ENCODE data around the gene ANKS1B.

The ANKS1B gene

GRCh38 chr12:99020871-99021270 lies 963.9 kb downstream of the ANKS1B start:
- TF ChIP-seq CTCF (conservative IDR thresholded peaks at IDR 0.05; ENCODE audit: low read depth, low read length) = no peak
- DNase-seq (ENCODE audit: low read depth) = no peak
- no peak overlapping the region for H3K4me3 ChIP-seq (ENCODE audit: low read depth, low read length)

- no peak for TF ChIP-seq CTCF (conservative IDR thresholded peaks at IDR 0.05; ENCODE audit: low read depth, low read length)
- no peak for DNase-seq (ENCODE audit: low read depth)
- no peak overlapping the region for H3K4me3 ChIP-seq (ENCODE audit: low read depth, low read length)
These were observed 964.9 kb downstream of the ANKS1B start for GRCh38 chr12:99019798-99020197.

GRCh38 chr12:99017971-99018370 lies 966.8 kb downstream of the ANKS1B start:
- TF ChIP-seq CTCF (conservative IDR thresholded peaks at IDR 0.05; ENCODE audit: low read depth, low read length) = no peak
- no peak overlapping the region for H3K4me3 ChIP-seq (ENCODE audit: low read depth, low read length)
- DNase-seq (ENCODE audit: low read depth) = no peak

- DNase-seq (ENCODE audit: low read depth) = no peak
- TF ChIP-seq CTCF (conservative IDR thresholded peaks at IDR 0.05; ENCODE audit: low read depth, low read length) = no peak
These were observed 975.0 kb downstream of the ANKS1B start for GRCh38 chr12:99009654-99010296.

GRCh38 chr12:99005601-99006000 lies 979.1 kb downstream of the ANKS1B start:
- no peak overlapping the region for H3K4me3 ChIP-seq (ENCODE audit: low read depth, low read length)
- no peak for TF ChIP-seq CTCF (conservative IDR thresholded peaks at IDR 0.05; ENCODE audit: low read depth, low read length)
- DNase-seq (ENCODE audit: low read depth) = no peak

More at GRCh38 chr12:99009654-99010296, 975.0 kb downstream of the ANKS1B start:
- H3K4me3 ChIP-seq (ENCODE audit: low read depth, low read length) = no peak overlapping the region

GRCh38 chr12:99004799-99005466 lies 979.8 kb downstream of the ANKS1B start:
- no peak overlapping the region for H3K4me3 ChIP-seq (ENCODE audit: low read depth, low read length)
- no peak for TF ChIP-seq CTCF (conservative IDR thresholded peaks at IDR 0.05; ENCODE audit: low read depth, low read length)
- no peak for DNase-seq (ENCODE audit: low read depth)

- no peak overlapping the region for H3K4me3 ChIP-seq (ENCODE audit: low read depth, low read length)
- no peak for TF ChIP-seq CTCF (conservative IDR thresholded peaks at IDR 0.05; ENCODE audit: low read depth, low read length)
- DNase-seq (ENCODE audit: low read depth) = no peak
These were observed 982.0 kb downstream of the ANKS1B start for GRCh38 chr12:99002731-99003130.

Data from choroid plexus epithelial cell (primary cell).